K562 (cell line): ENCODE measurements around the gene TRMT2A. TPM values are rescaled to one million over a fixed set of nuclear protein-coding genes. Genes with fewer than 3 reads are reported as not detected.

Source experiments
- CEBPG ChIP-seq, 3 experiments: fragments of 200-800 bp in 1 of 3; sonication (Bioruptor generic) in 1 of 3; sonication (generic) in 1 of 3; formaldehyde crosslinking in 1 of 3; IDR thresholded peaks in 2 of 3; conservative IDR thresholded peaks in 1 of 3; 2 replicates each; pipeline versions ENCODE4 v1.6.1 to v1.8.0; 2016 to 2022; ENCODE audit warnings: missing compliant biosample characterization in 2 of 3, missing genetic modification characterization in 2 of 3, mild to moderate bottlenecking in 1 of 3, missing genetic modification reagents in 1 of 3
- CHAMP1 ChIP-seq: fragments of 450-650 bp; IDR thresholded peaks from 2 replicates; pipeline ENCODE4 v1.6.1; 2016; ENCODE audit warnings: mild to moderate bottlenecking
- CTCF ChIP-seq, 3 experiments: IDR thresholded peaks in 2 of 3; conservative IDR thresholded peaks in 1 of 3; 2 replicates each; pipeline ENCODE4 v1.5.1; 2011 to 2012; ENCODE audit warnings: low read length in 3 of 3, mild to moderate bottlenecking in 3 of 3, control low read depth in 2 of 3, improper control_type of control experiment in 1 of 3, inconsistent platforms in 1 of 3, low read depth in 1 of 3, mixed read lengths in 1 of 3, moderate library complexity in 1 of 3; ENCODE audit not compliant: insufficient read depth in 2 of 3
- FOXP1 ChIP-seq: sonication (generic); formaldehyde crosslinking; IDR thresholded peaks from 2 replicates; pipeline ENCODE4 v1.8.0; 2022; ENCODE audit warnings: mild to moderate bottlenecking, missing genetic modification reagents
- FUS ChIP-seq: fragments of 200-400 bp; formaldehyde crosslinking; optimal IDR thresholded peaks from 2 replicates; pipeline ENCODE3; 2017; ENCODE audit warnings: low read depth, low read length
- MAZ ChIP-seq, 2 experiments: fragments of 450-650 bp in 1 of 2; sonication (generic) in 1 of 2; formaldehyde crosslinking; IDR thresholded peaks in 1 of 2; conservative IDR thresholded peaks in 1 of 2; 2 replicates each; pipeline versions ENCODE4 v1.4.0 to v1.5.0; 2020; ENCODE audit warnings: mild to moderate bottlenecking in 1 of 2, missing genetic modification reagents in 1 of 2
- PCBP1 ChIP-seq: fragments of 200-400 bp; formaldehyde crosslinking; IDR thresholded peaks from 2 replicates; pipeline ENCODE4 v1.6.1; 2018; ENCODE audit warnings: mild to moderate bottlenecking, low read depth, low read length; ENCODE audit not compliant: poor library complexity, severe bottlenecking
- RBM14 ChIP-seq: fragments of 200-400 bp; formaldehyde crosslinking; IDR thresholded peaks from 2 replicates; pipeline ENCODE4 v1.6.1; 2018; ENCODE audit warnings: low read depth, mild to moderate bottlenecking, low read length, moderate library complexity, borderline replicate concordance; ENCODE audit not compliant: insufficient read depth
- SRSF3 ChIP-seq: fragments of 200-400 bp; formaldehyde crosslinking; IDR thresholded peaks from 2 replicates; pipeline ENCODE4 v1.6.1; 2016; ENCODE audit warnings: mild to moderate bottlenecking, low read length, moderate library complexity; ENCODE audit not compliant: insufficient read depth
- TFAP4 ChIP-seq: sonication (generic); formaldehyde crosslinking; IDR thresholded peaks from 2 replicates; pipeline ENCODE4 v1.8.0; 2022; ENCODE audit warnings: missing genetic modification reagents, mild to moderate bottlenecking, moderate library complexity, borderline replicate concordance
- ZBTB1 ChIP-seq: sonication (generic); formaldehyde crosslinking; IDR thresholded peaks from 2 replicates; pipeline ENCODE4 v1.8.1; 2023; ENCODE audit warnings: missing genetic modification reagents, low read depth, mild to moderate bottlenecking, borderline replicate concordance
- ZNF699 ChIP-seq: fragments of 250-450 bp; sonication (Bioruptor Pico); IDR thresholded peaks from 2 replicates; pipeline ENCODE4 v1.8.0; 2021; ENCODE audit warnings: mild to moderate bottlenecking, moderate library complexity; ENCODE audit not compliant: insufficient replicate concordance
- polyA plus RNA-seq, 8 experiments: library from polyadenylated mRNA; depleted of rRNA in 4 of 8; stranded (reverse) in 5 of 8; unstranded in 3 of 8; fragments of >200 nt; fragmentation: Nextera tagmentation in 2 of 8; fragmentation: Illumina TruSeq in 1 of 8; extraction: Ambion mirVana in 2 of 8; extraction: Trizol in 1 of 8; gene quantifications; 2 replicates each; pipeline versions ENCODE4 v1.2.1 to v1.2.3, GENCODE V29; 2011 to 2014; ENCODE audit warnings: inconsistent platforms in 1 of 8, missing spikeins in 1 of 8
- total RNA-seq, 7 experiments: library from RNA; depleted of rRNA in 6 of 7; stranded (reverse); fragments of >200 nt in 6 of 7; fragmentation: Illumina TruSeq in 2 of 7; extraction: Trizol in 2 of 7; gene quantifications; 2 replicates each; pipeline versions ENCODE4 v1.2.1 to v1.2.3, GENCODE V29; 2011 to 2021; ENCODE audit warnings: low replicate concordance in 1 of 7
- TF ChIP-seq, protein P1 (sequence below): fragments of 250-450 bp; sonication (Bioruptor Pico); IDR thresholded peaks from 2 replicates; pipeline ENCODE4 v1.4.0; 2020
- TF ChIP-seq, protein P2 (sequence below): sonication (generic); formaldehyde crosslinking; IDR thresholded peaks from 2 replicates; pipeline ENCODE4 v1.8.0; 2022; ENCODE audit warnings: mild to moderate bottlenecking, missing genetic modification reagents

Gene TRMT2A
- total and polyA plus RNA-seq, 9 of the 15 experiments (the other 6 are each of a cell fraction or from before 2014, with no cell fraction given), result 1.6 to 265 (median 140) TPM

GRCh38 chr22:20146777-20147176 is 29.8 kb upstream of the TRMT2A start (continued):
- TF ChIP-seq, protein P1, sequence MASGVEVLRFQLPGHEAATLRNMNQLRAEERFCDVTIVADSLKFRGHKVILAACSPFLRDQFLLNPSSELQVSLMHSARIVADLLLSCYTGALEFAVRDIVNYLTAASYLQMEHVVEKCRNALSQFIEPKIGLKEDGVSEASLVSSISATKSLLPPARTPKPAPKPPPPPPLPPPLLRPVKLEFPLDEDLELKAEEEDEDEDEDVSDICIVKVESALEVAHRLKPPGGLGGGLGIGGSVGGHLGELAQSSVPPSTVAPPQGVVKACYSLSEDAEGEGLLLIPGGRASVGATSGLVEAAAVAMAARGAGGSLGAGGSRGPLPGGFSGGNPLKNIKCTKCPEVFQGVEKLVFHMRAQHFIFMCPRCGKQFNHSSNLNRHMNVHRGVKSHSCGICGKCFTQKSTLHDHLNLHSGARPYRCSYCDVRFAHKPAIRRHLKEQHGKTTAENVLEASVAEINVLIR (CRISPR knock-in tag), result no peak
- 0 out of 2 replicates have a peak, but pooled peaks have one; percentile 41 for TF ChIP-seq FOXP1 (CRISPR knock-in tag)
- TF ChIP-seq PCBP1, result peak; percentile 75
- 0 out of 2 replicates have a peak, but pooled peaks have one; percentile 33 for TF ChIP-seq SRSF3
- TF ChIP-seq TFAP4, result peak; percentile 79
- no peak for TF ChIP-seq FUS
- 0 out of 2 replicates have a peak, but pooled peaks have one; percentile 26 for TF ChIP-seq RBM14
- no peak for TF ChIP-seq CHAMP1
- TF ChIP-seq MAZ (CRISPR knock-in tag; conservative IDR thresholded peaks at IDR 0.05 in 1 of 2, IDR thresholded peaks at IDR 0.05 in 1 of 2), result peak in 1 of 2 experiments; percentile 41; a peak in 1 of 4 replicates
- TF ChIP-seq CTCF (IDR thresholded peaks at IDR 0.05 in 2 of 3, conservative IDR thresholded peaks at IDR 0.05 in 1 of 3; ENCODE audit: insufficient read depth in 2 of 3, low read depth in 1 of 3, low read length in 3 of 3), result 0 out of 6 replicates have a peak, but pooled peaks of 1 of the 3 experiments have one; percentile 4
- TF ChIP-seq ZNF699 (CRISPR knock-in tag), result no peak
- no peak; the same call in 1 of the 2 replicates for TF ChIP-seq CEBPG (CRISPR knock-in tag; IDR thresholded peaks at IDR 0.05)
- TF ChIP-seq CEBPG (tag; conservative IDR thresholded peaks at IDR 0.05 in 1 of 2, IDR thresholded peaks at IDR 0.05 in 1 of 2), result no peak
- TF ChIP-seq, protein P2, sequence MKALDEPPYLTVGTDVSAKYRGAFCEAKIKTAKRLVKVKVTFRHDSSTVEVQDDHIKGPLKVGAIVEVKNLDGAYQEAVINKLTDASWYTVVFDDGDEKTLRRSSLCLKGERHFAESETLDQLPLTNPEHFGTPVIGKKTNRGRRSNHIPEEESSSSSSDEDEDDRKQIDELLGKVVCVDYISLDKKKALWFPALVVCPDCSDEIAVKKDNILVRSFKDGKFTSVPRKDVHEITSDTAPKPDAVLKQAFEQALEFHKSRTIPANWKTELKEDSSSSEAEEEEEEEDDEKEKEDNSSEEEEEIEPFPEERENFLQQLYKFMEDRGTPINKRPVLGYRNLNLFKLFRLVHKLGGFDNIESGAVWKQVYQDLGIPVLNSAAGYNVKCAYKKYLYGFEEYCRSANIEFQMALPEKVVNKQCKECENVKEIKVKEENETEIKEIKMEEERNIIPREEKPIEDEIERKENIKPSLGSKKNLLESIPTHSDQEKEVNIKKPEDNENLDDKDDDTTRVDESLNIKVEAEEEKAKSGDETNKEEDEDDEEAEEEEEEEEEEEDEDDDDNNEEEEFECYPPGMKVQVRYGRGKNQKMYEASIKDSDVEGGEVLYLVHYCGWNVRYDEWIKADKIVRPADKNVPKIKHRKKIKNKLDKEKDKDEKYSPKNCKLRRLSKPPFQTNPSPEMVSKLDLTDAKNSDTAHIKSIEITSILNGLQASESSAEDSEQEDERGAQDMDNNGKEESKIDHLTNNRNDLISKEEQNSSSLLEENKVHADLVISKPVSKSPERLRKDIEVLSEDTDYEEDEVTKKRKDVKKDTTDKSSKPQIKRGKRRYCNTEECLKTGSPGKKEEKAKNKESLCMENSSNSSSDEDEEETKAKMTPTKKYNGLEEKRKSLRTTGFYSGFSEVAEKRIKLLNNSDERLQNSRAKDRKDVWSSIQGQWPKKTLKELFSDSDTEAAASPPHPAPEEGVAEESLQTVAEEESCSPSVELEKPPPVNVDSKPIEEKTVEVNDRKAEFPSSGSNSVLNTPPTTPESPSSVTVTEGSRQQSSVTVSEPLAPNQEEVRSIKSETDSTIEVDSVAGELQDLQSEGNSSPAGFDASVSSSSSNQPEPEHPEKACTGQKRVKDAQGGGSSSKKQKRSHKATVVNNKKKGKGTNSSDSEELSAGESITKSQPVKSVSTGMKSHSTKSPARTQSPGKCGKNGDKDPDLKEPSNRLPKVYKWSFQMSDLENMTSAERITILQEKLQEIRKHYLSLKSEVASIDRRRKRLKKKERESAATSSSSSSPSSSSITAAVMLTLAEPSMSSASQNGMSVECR, result 0 out of 2 replicates have a peak, but pooled peaks have one; percentile 47
- TF ChIP-seq ZBTB1 (CRISPR knock-in tag), result peak; percentile 70; the same call in 1 of the 2 replicates
